Spleen (tissue), 11 donors: ENCODE data around the gene POLA2. TPM values are rescaled to one million over a fixed set of nuclear protein-coding genes. Genes with fewer than 3 reads are reported as not detected.

Source experiments
- DNase-seq: peaks from one replicate; pipeline ENCODE4 v3.0.0-alpha.2; 2020
- H3K27ac ChIP-seq, 8 donors: fragments of 200-600 bp; sonication (generic) in 7 of 8; 1 replicate in 4 of 8; 2 replicates in 4 of 8; pipeline versions ENCODE4 v1.5.0 to v1.8.0; 2016 to 2021; ENCODE audit warnings: inconsistent platforms in 4 of 8, mild to moderate bottlenecking in 4 of 8, moderate library complexity in 1 of 8
- H3K27me3 ChIP-seq, 7 donors: fragments of 200-600 bp; sonication (generic) in 6 of 7; replicated peaks in 1 of 7; 1 replicate in 4 of 7; 2 replicates in 3 of 7; pipeline versions ENCODE4 v1.5.0 to v1.8.0; 2016 to 2021; ENCODE audit warnings: inconsistent platforms in 3 of 7, mild to moderate bottlenecking in 1 of 7
- H3K36me3 ChIP-seq, 6 donors: fragments of 200-600 bp; sonication (generic) in 5 of 6; 1 replicate in 4 of 6; 2 replicates in 2 of 6; pipeline versions ENCODE4 v1.5.0 to v1.8.0; 2016 to 2021; ENCODE audit warnings: inconsistent platforms in 2 of 6
- H3K4me1 ChIP-seq, 6 donors: fragments of 200-600 bp; sonication (generic) in 5 of 6; 1 replicate in 3 of 6; 2 replicates in 3 of 6; pipeline versions ENCODE4 v1.5.0 to v1.8.0; 2016 to 2021; ENCODE audit warnings: inconsistent platforms in 3 of 6
- H3K4me3 ChIP-seq, 8 donors: fragments of 200-600 bp; sonication (generic) in 7 of 8; 1 replicate in 4 of 8; 2 replicates in 4 of 8; pipeline versions ENCODE4 v1.5.0 to v1.8.0; 2016 to 2021; ENCODE audit warnings: inconsistent platforms in 4 of 8, mild to moderate bottlenecking in 4 of 8, moderate library complexity in 2 of 8
- H3K9me3 ChIP-seq, 8 donors: fragments of 200-600 bp; sonication (generic) in 7 of 8; 1 replicate in 4 of 8; 2 replicates in 4 of 8; pipeline versions ENCODE4 v1.5.0 to v1.8.0; 2016 to 2021; ENCODE audit warnings: inconsistent platforms in 4 of 8
- POLR2A ChIP-seq, 3 donors: fragments of 450-650 bp; IDR thresholded peaks; one replicate each; pipeline ENCODE4 v1.5.1; 2017; ENCODE audit warnings: antibody characterized with exemption in 3 of 3, mild to moderate bottlenecking in 1 of 3
- POLR2AphosphoS5 ChIP-seq, 3 donors: sonication (generic); formaldehyde crosslinking; IDR thresholded peaks; one replicate each; pipeline ENCODE4 v1.5.1; 2017; ENCODE audit warnings: antibody characterized with exemption in 3 of 3
- WGBS, 5 donors: extraction: QIAGEN DNeasy Blood & Tissue Kit in 3 of 5; methylation state at CpG; one replicate each; pipeline versions ENCODE4 v1.1.5 to v1.1.7; 2013 to 2018; 5-methylcytosine and 5-hydroxymethylcytosine counted together
- intact Hi-C: fragments of 100-400 bp; cut with DNase I; formaldehyde crosslinking; loops from one replicate; pipeline ENCODE4 v1.15.0; 2023; ENCODE audit warnings: low total_unique reads
- polyA plus RNA-seq, 3 donors: library from polyadenylated mRNA; stranded (reverse); fragments of 200-250 nt; gene quantifications; one replicate each; pipeline ENCODE4 v1.2.1, GENCODE V29; 2013
- total RNA-seq, 7 donors: library from RNA; depleted of rRNA in 3 of 7; stranded (reverse); fragments of >200 nt in 3 of 7; fragmentation: NEBNext Ultra II Directional in 4 of 7; extraction: Animal tissue kit (Norgen Biotek cat#: 25700) in 4 of 7; gene quantifications; one replicate each; pipeline versions ENCODE4 v1.1.0 to v1.2.1, GENCODE V29; 2016 to 2021
- TF ChIP-seq, protein P1 (sequence below), 11 experiments: fragments of 200-600 bp in 7 of 11; fragments of 450-650 bp in 4 of 11; sonication (generic) in 4 of 11; IDR thresholded peaks in 8 of 11; conservative IDR thresholded peaks in 3 of 11; 1 replicate in 7 of 11; 2 replicates in 4 of 11; pipeline versions ENCODE4 v1.4.0 to v1.8.0; 2016 to 2021; ENCODE audit warnings: antibody characterized with exemption in 11 of 11, inconsistent platforms in 4 of 11, mild to moderate bottlenecking in 1 of 11
- donor health status: healthy with polysubstance abuse.
- donor health status: DM: no; HTN: no; CAD: no; lungs with moderate emphysema.
- donor health status: DM: no; HTN: no; CAD: no.
- donor health status: Bipolar disorder and iron deficiency.
- donor health status: healthy.
- donor health status: DM: no; HTN: no; CAD: no.
- donor health status: DM: yes; HTN: yes; CAD: no.

Gene POLA2
- total and polyA plus RNA-seq, 10 donors = 9.0 to 25.9 (median 14.1) TPM

- Histone ChIP-seq H3K4me1 (peaks cover 18 to 98% (median 64%) of the 10 kb centered on the region in 6 donors), H3K9me3 (no peaks in the 10 kb centered on the region), H3K36me3 (peaks cover 0 to 98% (median 46%) of the 10 kb centered on the region in 6 donors), H3K27ac (peak overlapping the region in 5 of 8 donors; percentile 48 to 95 (median 84)), H3K27me3 (no peaks in the 10 kb centered on the region), H3K4me3 (no peak overlapping the region)
- intact Hi-C loops = no loop called here
- TF ChIP-seq POLR2A (IDR thresholded peaks at IDR 0.05) = no peak
- TF ChIP-seq, protein P1, sequence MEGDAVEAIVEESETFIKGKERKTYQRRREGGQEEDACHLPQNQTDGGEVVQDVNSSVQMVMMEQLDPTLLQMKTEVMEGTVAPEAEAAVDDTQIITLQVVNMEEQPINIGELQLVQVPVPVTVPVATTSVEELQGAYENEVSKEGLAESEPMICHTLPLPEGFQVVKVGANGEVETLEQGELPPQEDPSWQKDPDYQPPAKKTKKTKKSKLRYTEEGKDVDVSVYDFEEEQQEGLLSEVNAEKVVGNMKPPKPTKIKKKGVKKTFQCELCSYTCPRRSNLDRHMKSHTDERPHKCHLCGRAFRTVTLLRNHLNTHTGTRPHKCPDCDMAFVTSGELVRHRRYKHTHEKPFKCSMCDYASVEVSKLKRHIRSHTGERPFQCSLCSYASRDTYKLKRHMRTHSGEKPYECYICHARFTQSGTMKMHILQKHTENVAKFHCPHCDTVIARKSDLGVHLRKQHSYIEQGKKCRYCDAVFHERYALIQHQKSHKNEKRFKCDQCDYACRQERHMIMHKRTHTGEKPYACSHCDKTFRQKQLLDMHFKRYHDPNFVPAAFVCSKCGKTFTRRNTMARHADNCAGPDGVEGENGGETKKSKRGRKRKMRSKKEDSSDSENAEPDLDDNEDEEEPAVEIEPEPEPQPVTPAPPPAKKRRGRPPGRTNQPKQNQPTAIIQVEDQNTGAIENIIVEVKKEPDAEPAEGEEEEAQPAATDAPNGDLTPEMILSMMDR (IDR thresholded peaks at IDR 0.05 in 8 of 11, conservative IDR thresholded peaks at IDR 0.05 in 3 of 11) = no peak
- no peak for TF ChIP-seq POLR2AphosphoS5 (IDR thresholded peaks at IDR 0.05)
- 93 to 96% (median 95%) methylated on average over 11 of the region's 11 CpGs for WGBS, 5 donors
- no peak for DNase-seq
Measured at GRCh38 chr11:65295001-65295400, 33.2 kb downstream of the POLA2 start.

- Histone ChIP-seq H3K9me3 (no peaks in the 10 kb centered on the region), H3K4me1 (peaks cover 11 to 98% (median 61%) of the 10 kb centered on the region in 6 donors), H3K36me3 (peaks cover 0 to 90% (median 43%) of the 10 kb centered on the region in 6 donors), H3K27me3 (no peaks in the 10 kb centered on the region), H3K27ac (peak overlapping the region in 6 of 8 donors; percentile 38 to 95 (median 82)), H3K4me3 (no peak overlapping the region)
- TF ChIP-seq, protein P1 (IDR thresholded peaks at IDR 0.05 in 8 of 11, conservative IDR thresholded peaks at IDR 0.05 in 3 of 11) = no peak
- no peak for TF ChIP-seq POLR2AphosphoS5 (IDR thresholded peaks at IDR 0.05)
- no peak for TF ChIP-seq POLR2A (IDR thresholded peaks at IDR 0.05)
- 92 to 97% (median 95%) methylated on average over 10 to 11 of the region's 11 CpGs for WGBS, 5 donors
- DNase-seq = peak; percentile 42
- intact Hi-C loops = no loop called here
Measured at GRCh38 chr11:65295571-65296341, 34.0 kb downstream of the POLA2 start.

DNA sequence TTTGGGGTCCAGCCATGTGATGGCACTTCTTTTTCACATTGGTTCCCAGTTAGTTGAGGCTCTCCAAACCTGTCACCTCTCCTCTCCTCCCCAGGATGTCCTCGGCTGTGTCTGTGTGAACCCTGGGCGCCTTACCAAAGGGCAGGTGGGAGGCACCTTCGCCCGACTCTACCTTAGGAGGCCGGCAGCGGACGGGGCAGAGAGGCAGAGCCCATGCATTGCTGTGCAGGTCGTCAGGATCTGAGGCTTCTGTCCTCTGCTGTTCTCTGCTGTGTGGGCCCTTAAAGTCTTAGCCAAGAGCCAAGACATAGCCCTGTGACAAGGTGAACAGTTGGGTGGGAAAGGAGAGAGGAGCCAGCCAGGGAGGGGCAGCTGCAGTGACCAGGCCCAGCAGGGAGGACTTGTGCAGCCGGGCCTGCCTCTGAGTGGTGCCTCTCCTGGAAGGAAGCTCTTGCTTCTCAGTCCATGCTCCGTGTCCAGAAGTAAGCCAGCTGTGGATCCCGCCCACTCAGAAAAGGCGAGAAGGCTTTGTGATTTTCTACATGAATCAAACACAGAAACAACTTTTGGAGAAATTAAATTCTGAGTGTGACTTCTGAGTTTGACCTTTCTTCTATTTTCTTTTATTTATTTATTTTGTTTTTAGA is 35.4 kb downstream of the POLA2 start:
- intact Hi-C loops = no loop called here
- DNase-seq = peak; percentile 72
- Histone ChIP-seq H3K9me3 (no peaks in the 10 kb centered on the region), H3K4me3 (no peak overlapping the region), H3K36me3 (peaks cover 0 to 76% (median 42%) of the 10 kb centered on the region in 6 donors), H3K27me3 (no peaks in the 10 kb centered on the region), H3K27ac (peak overlapping the region in 7 of 8 donors; percentile 8 to 95 (median 81)), H3K4me1 (peaks cover 8 to 98% (median 58%) of the 10 kb centered on the region in 6 donors)
- TF ChIP-seq POLR2AphosphoS5 (IDR thresholded peaks at IDR 0.05) (no peak), POLR2A (IDR thresholded peaks at IDR 0.05) (no peak)
- TF ChIP-seq, protein P1 (IDR thresholded peaks at IDR 0.05 in 8 of 11, conservative IDR thresholded peaks at IDR 0.05 in 3 of 11) = no peak
- 83 to 91% (median 86%) methylated on average over 12 of the region's 12 CpGs for WGBS, 5 donors

- peak; percentile 86 for DNase-seq
- H3K4me1 ChIP-seq = peaks cover 8 to 94% (median 55%) of the 10 kb centered on the region in 6 donors
- intact Hi-C loops = no loop called here
- H3K27me3 ChIP-seq = no peaks in the 10 kb centered on the region
- no peak overlapping the region for H3K4me3 ChIP-seq
- peaks cover 0 to 66% (median 42%) of the 10 kb centered on the region in 6 donors for H3K36me3 ChIP-seq
- H3K9me3 ChIP-seq = no peaks in the 10 kb centered on the region
- TF ChIP-seq POLR2A (IDR thresholded peaks at IDR 0.05) = no peak
- TF ChIP-seq POLR2AphosphoS5 (IDR thresholded peaks at IDR 0.05) = peak; percentile 85 to 88 (median 85)
- peak overlapping the region; percentile 5 to 95 (median 78) for H3K27ac ChIP-seq
- 33 to 70% (median 64%) methylated on average over 4 to 8 of the region's 8 CpGs for WGBS, 5 donors
Measured at GRCh38 chr11:65298131-65298535, 36.4 kb downstream of the POLA2 start.
